ENCODE data around the gene ELFN2. TPM values are rescaled to one million over a fixed set of nuclear protein-coding genes. Genes with fewer than 3 reads are reported as not detected.

The ELFN2 gene
- total RNA-seq, 1 donor, result under 0.01 TPM

GRCh38 chr22:37425369-37425768 is 1.9 kb downstream of the ELFN2 start:
- Histone ChIP-seq H3K36me3 (ENCODE audit: insufficient read depth, low read length) (no peaks in the 10 kb centered on the region), H4K20me1 (ENCODE audit: insufficient read depth, low read length) (peaks cover 6% of the 10 kb centered on the region), H3K4me2 (ENCODE audit: insufficient read depth, low read length) (no peak overlapping the region), H3K4me3 (ENCODE audit: insufficient read depth, low read length) (no peak overlapping the region), H3K27ac (ENCODE audit: low read depth, low read length) (no peak overlapping the region), H3K27me3 (ENCODE audit: insufficient read depth, low read length) (peaks cover 65% of the 10 kb centered on the region), H3K4me1 (ENCODE audit: insufficient read depth, low read length) (no peaks in the 10 kb centered on the region), H2AFZ (ENCODE audit: low read length) (no peak overlapping the region), H3K79me2 (ENCODE audit: insufficient read depth, low read length) (no peaks in the 10 kb centered on the region), H3K9me3 (ENCODE audit: low read depth, low read length) (no peaks in the 10 kb centered on the region)
- no peak for DNase-seq (ENCODE audit: insufficient read length, low spot score, missing footprints)
- TF ChIP-seq CTCF (IDR thresholded peaks at IDR 0.05; ENCODE audit: extremely low read depth, low read depth, low read length), result no peak

- DNase-seq (ENCODE audit: insufficient read length, low spot score, missing footprints), result no peak
- no peak overlapping the region for H2AFZ ChIP-seq (ENCODE audit: low read length)
- no peak overlapping the region for H3K4me3 ChIP-seq (ENCODE audit: insufficient read depth, low read length)
- H3K36me3 ChIP-seq (ENCODE audit: insufficient read depth, low read length), result no peaks in the 10 kb centered on the region
- no peak overlapping the region for H3K4me2 ChIP-seq (ENCODE audit: insufficient read depth, low read length)
- peaks cover 73% of the 10 kb centered on the region for H3K27me3 ChIP-seq (ENCODE audit: insufficient read depth, low read length)
- H4K20me1 ChIP-seq (ENCODE audit: insufficient read depth, low read length), result peaks cover 2% of the 10 kb centered on the region
- H3K9me3 ChIP-seq (ENCODE audit: low read depth, low read length), result no peaks in the 10 kb centered on the region
- no peaks in the 10 kb centered on the region for H3K4me1 ChIP-seq (ENCODE audit: insufficient read depth, low read length)
- no peaks in the 10 kb centered on the region for H3K79me2 ChIP-seq (ENCODE audit: insufficient read depth, low read length)
- no peak overlapping the region for H3K27ac ChIP-seq (ENCODE audit: low read depth, low read length)
- TF ChIP-seq CTCF (IDR thresholded peaks at IDR 0.05; ENCODE audit: extremely low read depth, low read depth, low read length), result no peak
Observed at GRCh38 chr22:37423283-37423682, 4.0 kb downstream of the ELFN2 start.

GRCh38 chr22:37421468-37421877 is 5.8 kb downstream of the ELFN2 start:
- no peak overlapping the region for H3K4me2 ChIP-seq (ENCODE audit: insufficient read depth, low read length)
- H3K79me2 ChIP-seq (ENCODE audit: insufficient read depth, low read length), result no peaks in the 10 kb centered on the region
- peaks cover 60% of the 10 kb centered on the region for H3K27me3 ChIP-seq (ENCODE audit: insufficient read depth, low read length)

More at GRCh38 chr22:37421468-37421877, 5.8 kb downstream of the ELFN2 start:
- Histone ChIP-seq H3K9me3 (ENCODE audit: low read depth, low read length) (no peaks in the 10 kb centered on the region), H3K36me3 (ENCODE audit: insufficient read depth, low read length) (no peaks in the 10 kb centered on the region), H4K20me1 (ENCODE audit: insufficient read depth, low read length) (no peaks in the 10 kb centered on the region), H3K27ac (ENCODE audit: low read depth, low read length) (no peak overlapping the region), H2AFZ (ENCODE audit: low read length) (no peak overlapping the region), H3K4me3 (ENCODE audit: insufficient read depth, low read length) (no peak overlapping the region), H3K4me1 (ENCODE audit: insufficient read depth, low read length) (no peaks in the 10 kb centered on the region)
- TF ChIP-seq CTCF (IDR thresholded peaks at IDR 0.05; ENCODE audit: extremely low read depth, low read depth, low read length), result no peak
- peak; percentile 73 for DNase-seq (ENCODE audit: insufficient read length, low spot score, missing footprints)
